Liver (tissue), 9 donors: ENCODE results near the gene EXD3. TPM values are rescaled to one million over a fixed set of nuclear protein-coding genes. Genes with fewer than 3 reads are reported as not detected.

Experiments
- DNase-seq: peaks from one replicate; pipeline ENCODE4 v3.0.0-alpha.2; 2017; ENCODE audit warnings: low spot score
- H3K27ac ChIP-seq, 2 donors: one replicate each; pipeline ENCODE4 v1.7.0; 2013; ENCODE audit warnings: inconsistent platforms in 2 of 2, low read length in 2 of 2, control low read depth in 1 of 2, low read depth in 1 of 2, mild to moderate bottlenecking in 1 of 2
- H3K27me3 ChIP-seq, 4 donors: one replicate each; pipeline versions ENCODE4 v1.6.1 to v1.7.0; 2013; ENCODE audit warnings: low read length in 3 of 4, inconsistent platforms in 1 of 4, mild to moderate bottlenecking in 1 of 4, moderate library complexity in 1 of 4; ENCODE audit not compliant: control insufficient read depth in 4 of 4, insufficient read depth in 4 of 4
- H3K36me3 ChIP-seq, 4 donors: one replicate each; pipeline versions ENCODE4 v1.6.1 to v1.7.0; 2013; ENCODE audit warnings: low read length in 3 of 4, mild to moderate bottlenecking in 3 of 4, low read depth in 1 of 4, moderate library complexity in 1 of 4; ENCODE audit not compliant: control insufficient read depth in 4 of 4, insufficient read depth in 3 of 4
- H3K4me1 ChIP-seq, 4 donors: one replicate each; pipeline versions ENCODE4 v1.6.1 to v1.7.0; 2013; ENCODE audit warnings: low read length in 3 of 4, mild to moderate bottlenecking in 3 of 4, moderate library complexity in 1 of 4; ENCODE audit not compliant: control insufficient read depth in 4 of 4, insufficient read depth in 4 of 4
- H3K4me3 ChIP-seq, 3 donors: one replicate each; pipeline versions ENCODE4 v1.6.1 to v1.7.0; 2013; ENCODE audit warnings: low read length in 3 of 3, control low read depth in 1 of 3, low read depth in 1 of 3, mild to moderate bottlenecking in 1 of 3
- H3K9ac ChIP-seq, 2 donors: one replicate each; pipeline ENCODE4 v1.7.0; 2013; ENCODE audit warnings: low read length in 2 of 2, mild to moderate bottlenecking in 2 of 2, moderate library complexity in 2 of 2, control low read depth in 1 of 2, low read depth in 1 of 2
- H3K9me3 ChIP-seq, 4 donors: one replicate each; pipeline versions ENCODE4 v1.6.1 to v1.7.0; 2013; ENCODE audit warnings: low read length in 3 of 4; ENCODE audit not compliant: control insufficient read depth in 4 of 4
- FOXA1 ChIP-seq: IDR thresholded peaks from 2 replicates; pipeline ENCODE4 v1.6.1; 2016; ENCODE audit warnings: antibody characterized with exemption
- FOXA2 ChIP-seq: IDR thresholded peaks from 2 replicates; pipeline ENCODE4 v1.6.1; 2016; ENCODE audit warnings: antibody characterized with exemption
- GABPA ChIP-seq, 2 donors: IDR thresholded peaks in 1 of 2; conservative IDR thresholded peaks in 1 of 2; 2 replicates each; pipeline ENCODE4 v1.6.1; 2016; ENCODE audit warnings: antibody characterized with exemption in 2 of 2, mild to moderate bottlenecking in 1 of 2, moderate library complexity in 1 of 2
- HNF4A ChIP-seq, 2 donors: conservative IDR thresholded peaks; 2 replicates each; pipeline ENCODE4 v1.6.1; 2016; ENCODE audit warnings: antibody characterized with exemption in 2 of 2, mild to moderate bottlenecking in 2 of 2
- HNF4G ChIP-seq: IDR thresholded peaks from 2 replicates; pipeline ENCODE4 v1.6.1; 2016; ENCODE audit warnings: antibody characterized with exemption
- JUND ChIP-seq, 2 donors: IDR thresholded peaks; 2 replicates each; pipeline ENCODE4 v1.6.1; 2016; ENCODE audit warnings: antibody characterized with exemption in 2 of 2
- NR2F2 ChIP-seq: IDR thresholded peaks from 2 replicates; pipeline ENCODE4 v1.6.1; 2016; ENCODE audit warnings: antibody characterized with exemption
- RAD21 ChIP-seq, 2 donors: IDR thresholded peaks; 2 replicates each; pipeline ENCODE4 v1.6.1; 2016; ENCODE audit warnings: antibody characterized with exemption in 2 of 2, mild to moderate bottlenecking in 2 of 2
- RXRA ChIP-seq, 2 donors: IDR thresholded peaks; 2 replicates each; pipeline ENCODE4 v1.6.1; 2017 to 2018; ENCODE audit warnings: antibody characterized with exemption in 2 of 2, mild to moderate bottlenecking in 1 of 2
- SP1 ChIP-seq: IDR thresholded peaks from 2 replicates; pipeline ENCODE4 v1.6.1; 2018; ENCODE audit warnings: antibody characterized with exemption, mild to moderate bottlenecking
- TAF1 ChIP-seq: conservative IDR thresholded peaks from 2 replicates; pipeline ENCODE4 v1.6.1; 2016; ENCODE audit warnings: antibody characterized with exemption, mild to moderate bottlenecking
- YY1 ChIP-seq: IDR thresholded peaks from 2 replicates; pipeline ENCODE4 v1.6.1; 2016; ENCODE audit warnings: antibody characterized with exemption, mild to moderate bottlenecking
- WGBS: extraction: QIAGEN DNeasy Blood & Tissue Kit; methylation state at CpG from one replicate; pipeline ENCODE4 v1.1.7; 2013; 5-methylcytosine and 5-hydroxymethylcytosine counted together
- polyA plus RNA-seq, 2 donors: library from polyadenylated mRNA; stranded (reverse) in 1 of 2; unstranded in 1 of 2; fragments of 200-250 nt in 1 of 2; fragments of >200 nt in 1 of 2; fragmentation: Nextera tagmentation in 1 of 2; extraction: Ambion mirVana in 1 of 2; gene quantifications; one replicate each; pipeline versions ENCODE4 v1.2.1 to v1.2.3, GENCODE V29; 2013 to 2015
- total RNA-seq, 2 donors: library from RNA; depleted of rRNA; stranded (reverse); fragments of >200 nt; gene quantifications; one replicate each; pipeline ENCODE4 v1.2.3, GENCODE V29; 2014
- TF ChIP-seq, protein P1 (sequence below): IDR thresholded peaks from 2 replicates; pipeline ENCODE4 v1.6.1; 2016; ENCODE audit warnings: antibody characterized with exemption, mild to moderate bottlenecking
- TF ChIP-seq, protein P2 (sequence below): IDR thresholded peaks from 2 replicates; pipeline ENCODE4 v1.6.1; 2016; ENCODE audit warnings: antibody characterized with exemption
- TF ChIP-seq, protein P3 (sequence below): IDR thresholded peaks from 2 replicates; pipeline ENCODE4 v1.6.1; 2016; ENCODE audit warnings: antibody characterized with exemption
- donor health status: healthy.
- donor health status: healthy.
- donor health status: healthy.
- donor health status: healthy.
- donor health status: healthy.

EXD3 gene
- total and polyA plus RNA-seq, 4 donors = 2.5 to 6.7 (median 3.7) TPM

DNA sequence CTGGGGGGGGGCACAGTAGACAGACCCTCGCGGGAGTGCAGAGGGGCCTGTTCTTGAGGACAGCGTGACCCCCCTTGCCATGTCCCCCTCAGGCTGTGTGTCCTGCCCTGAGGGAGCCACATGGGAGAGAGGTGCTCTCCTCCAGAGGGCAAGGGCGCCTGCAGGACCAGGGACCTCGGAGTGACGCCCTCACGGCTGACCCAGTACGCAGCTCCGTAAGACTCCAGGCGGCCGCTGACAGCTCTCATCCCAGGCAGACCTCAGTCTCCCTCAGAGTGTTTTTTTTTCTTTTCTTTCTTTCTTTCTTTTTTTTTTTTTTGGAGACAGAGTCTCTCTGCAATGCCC is 27.3 kb downstream of the EXD3 start (continued):
- TF ChIP-seq FOXA1 (no peak), GABPA (IDR thresholded peaks at IDR 0.05 in 1 of 2, conservative IDR thresholded peaks at IDR 0.05 in 1 of 2) (no peak), NR2F2 (no peak)

DNA sequence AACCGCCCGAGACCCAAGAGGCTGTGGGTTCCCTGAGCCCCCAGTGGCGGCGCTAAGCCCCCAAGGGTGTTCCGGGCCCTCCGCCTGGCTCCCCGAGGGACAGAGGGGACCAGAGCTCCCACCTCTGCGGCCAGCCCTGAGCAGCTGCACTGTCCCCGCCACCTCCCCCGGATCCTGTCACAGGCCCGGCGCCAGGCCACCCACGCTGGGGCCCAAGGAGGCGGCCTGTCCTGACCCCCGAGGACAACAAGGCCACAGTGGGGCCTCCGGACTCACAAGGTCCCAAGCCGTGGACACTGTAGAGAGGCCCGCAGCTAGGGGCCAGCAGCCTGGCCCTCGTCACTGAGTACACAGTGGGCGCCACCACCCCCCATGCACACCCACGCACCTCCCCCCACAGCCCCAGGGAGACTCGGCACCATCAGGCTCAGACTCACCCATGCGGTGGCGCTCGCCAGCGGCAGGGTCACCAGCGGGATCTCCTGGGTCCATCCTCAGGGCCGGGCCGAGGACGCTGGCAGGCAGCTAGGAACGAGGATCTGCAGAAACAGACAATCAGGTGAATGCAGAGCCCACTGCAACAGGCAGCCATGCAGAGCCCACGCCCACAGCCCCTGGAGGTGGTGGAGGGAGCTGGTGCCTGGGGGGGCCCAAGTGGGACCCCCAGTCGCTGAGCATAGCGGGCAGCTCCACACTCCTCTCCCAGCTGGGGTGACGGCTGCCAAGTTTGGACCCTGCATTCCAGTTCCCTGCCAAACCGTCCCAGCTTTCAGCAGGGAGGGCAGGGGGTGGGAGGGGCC is 27.9 kb downstream of the EXD3 start:
- peaks cover 0 to 5% (median 1%) of the 10 kb centered on the region in 4 donors for H3K36me3 ChIP-seq
- H3K27me3 ChIP-seq = no peaks in the 10 kb centered on the region
- H3K9me3 ChIP-seq = no peaks in the 10 kb centered on the region
- peaks cover 0 to 6% (median 3%) of the 10 kb centered on the region in 4 donors for H3K4me1 ChIP-seq
- no peak overlapping the region for H3K4me3 ChIP-seq
- H3K9ac ChIP-seq = no peak overlapping the region
- no peak for DNase-seq
- 94% methylated on average over 36 of the region's 36 CpGs for WGBS
- H3K27ac ChIP-seq = no peak overlapping the region
- TF ChIP-seq TAF1 = no peak
- TF ChIP-seq SP1 = no peak
- TF ChIP-seq FOXA2 = no peak
- no peak for TF ChIP-seq HNF4G
- no peak for TF ChIP-seq NR2F2
- TF ChIP-seq, protein P1, sequence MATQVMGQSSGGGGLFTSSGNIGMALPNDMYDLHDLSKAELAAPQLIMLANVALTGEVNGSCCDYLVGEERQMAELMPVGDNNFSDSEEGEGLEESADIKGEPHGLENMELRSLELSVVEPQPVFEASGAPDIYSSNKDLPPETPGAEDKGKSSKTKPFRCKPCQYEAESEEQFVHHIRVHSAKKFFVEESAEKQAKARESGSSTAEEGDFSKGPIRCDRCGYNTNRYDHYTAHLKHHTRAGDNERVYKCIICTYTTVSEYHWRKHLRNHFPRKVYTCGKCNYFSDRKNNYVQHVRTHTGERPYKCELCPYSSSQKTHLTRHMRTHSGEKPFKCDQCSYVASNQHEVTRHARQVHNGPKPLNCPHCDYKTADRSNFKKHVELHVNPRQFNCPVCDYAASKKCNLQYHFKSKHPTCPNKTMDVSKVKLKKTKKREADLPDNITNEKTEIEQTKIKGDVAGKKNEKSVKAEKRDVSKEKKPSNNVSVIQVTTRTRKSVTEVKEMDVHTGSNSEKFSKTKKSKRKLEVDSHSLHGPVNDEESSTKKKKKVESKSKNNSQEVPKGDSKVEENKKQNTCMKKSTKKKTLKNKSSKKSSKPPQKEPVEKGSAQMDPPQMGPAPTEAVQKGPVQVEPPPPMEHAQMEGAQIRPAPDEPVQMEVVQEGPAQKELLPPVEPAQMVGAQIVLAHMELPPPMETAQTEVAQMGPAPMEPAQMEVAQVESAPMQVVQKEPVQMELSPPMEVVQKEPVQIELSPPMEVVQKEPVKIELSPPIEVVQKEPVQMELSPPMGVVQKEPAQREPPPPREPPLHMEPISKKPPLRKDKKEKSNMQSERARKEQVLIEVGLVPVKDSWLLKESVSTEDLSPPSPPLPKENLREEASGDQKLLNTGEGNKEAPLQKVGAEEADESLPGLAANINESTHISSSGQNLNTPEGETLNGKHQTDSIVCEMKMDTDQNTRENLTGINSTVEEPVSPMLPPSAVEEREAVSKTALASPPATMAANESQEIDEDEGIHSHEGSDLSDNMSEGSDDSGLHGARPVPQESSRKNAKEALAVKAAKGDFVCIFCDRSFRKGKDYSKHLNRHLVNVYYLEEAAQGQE = no peak
- TF ChIP-seq, protein P2, sequence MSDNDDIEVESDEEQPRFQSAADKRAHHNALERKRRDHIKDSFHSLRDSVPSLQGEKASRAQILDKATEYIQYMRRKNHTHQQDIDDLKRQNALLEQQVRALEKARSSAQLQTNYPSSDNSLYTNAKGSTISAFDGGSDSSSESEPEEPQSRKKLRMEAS = no peak
- TF ChIP-seq YY1 = no peak
- no peak for TF ChIP-seq RAD21 (IDR thresholded peaks at IDR 0.05)
- no peak for TF ChIP-seq HNF4A (conservative IDR thresholded peaks at IDR 0.05)
- TF ChIP-seq GABPA (IDR thresholded peaks at IDR 0.05 in 1 of 2, conservative IDR thresholded peaks at IDR 0.05 in 1 of 2) = no peak
- TF ChIP-seq FOXA1 = no peak
- no peak for TF ChIP-seq RXRA (IDR thresholded peaks at IDR 0.05)
- no peak for TF ChIP-seq JUND (IDR thresholded peaks at IDR 0.05)
- TF ChIP-seq, protein P3, sequence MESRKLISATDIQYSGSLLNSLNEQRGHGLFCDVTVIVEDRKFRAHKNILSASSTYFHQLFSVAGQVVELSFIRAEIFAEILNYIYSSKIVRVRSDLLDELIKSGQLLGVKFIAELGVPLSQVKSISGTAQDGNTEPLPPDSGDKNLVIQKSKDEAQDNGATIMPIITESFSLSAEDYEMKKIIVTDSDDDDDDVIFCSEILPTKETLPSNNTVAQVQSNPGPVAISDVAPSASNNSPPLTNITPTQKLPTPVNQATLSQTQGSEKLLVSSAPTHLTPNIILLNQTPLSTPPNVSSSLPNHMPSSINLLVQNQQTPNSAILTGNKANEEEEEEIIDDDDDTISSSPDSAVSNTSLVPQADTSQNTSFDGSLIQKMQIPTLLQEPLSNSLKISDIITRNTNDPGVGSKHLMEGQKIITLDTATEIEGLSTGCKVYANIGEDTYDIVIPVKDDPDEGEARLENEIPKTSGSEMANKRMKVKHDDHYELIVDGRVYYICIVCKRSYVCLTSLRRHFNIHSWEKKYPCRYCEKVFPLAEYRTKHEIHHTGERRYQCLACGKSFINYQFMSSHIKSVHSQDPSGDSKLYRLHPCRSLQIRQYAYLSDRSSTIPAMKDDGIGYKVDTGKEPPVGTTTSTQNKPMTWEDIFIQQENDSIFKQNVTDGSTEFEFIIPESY = no peak
